HCT116 (cell line): ENCODE measurements around the gene GSTT4. TPM values are rescaled to one million over a fixed set of nuclear protein-coding genes. Genes with fewer than 3 reads are reported as not detected.

ENCODE experiments used
- ATAC-seq: fragments of 200-7000 bp; cut with Tn5 transposase; 2 replicates; pipeline ENCODE4 v1.9.1; 2020; ENCODE audit warnings: mild to moderate bottlenecking, moderate library complexity
- BruUV-seq: library from RNA; stranded (reverse); fragments of 400-500 nt; replicated peaks from 2 replicates; lab custom pipeline; 2021; lab: Mats Ljungman, UMichigan
- CTCF ChIA-PET: fragments of 300-600 bp; sonication (Branson Sonifier 250); formaldehyde crosslinking; loops from one replicate; lab custom pipeline; 2021; ENCODE audit warnings: antibody characterized with exemption; lab: Charles Lee
- POLR2A ChIA-PET: fragments of 300-600, 350-600 bp; sonication (Branson Sonifier 250); formaldehyde crosslinking; loops from one replicate; lab custom pipeline; 2021; ENCODE audit warnings: antibody characterized with exemption; lab: Charles Lee
- RAD21 ChIA-PET, 2 experiments: fragments of 300-600 bp; sonication (Branson Sonifier 250); formaldehyde crosslinking; loops; one replicate each; lab custom pipeline; 2023; ENCODE audit warnings: low total read pairs in 2 of 2; ENCODE audit not compliant: uncharacterized antibody in 2 of 2, unreplicated experiment in 2 of 2, low non-redundant PET in 1 of 2; lab: Charles Lee
- DNase-seq: peaks from one replicate; pipeline ENCODE4 v3.0.0-alpha.2; 2010; ENCODE audit warnings: low read depth, low spot score
- H2AFZ ChIP-seq: fragments of 200-600 bp; shearing (Covaris generic), sonication (generic); 2 replicates; pipeline ENCODE4 v1.6.1; 2017; ENCODE audit warnings: low read depth, mixed run types, mixed read lengths, antibody characterized with exemption, low read length; ENCODE audit not compliant: poor library complexity, severe bottlenecking
- H3K27ac ChIP-seq: 2 replicates; pipeline ENCODE4 v1.5.1; 2012; ENCODE audit warnings: low read depth, low read length
- H3K27me3 ChIP-seq: fragments of 200-600 bp; sonication (generic); 2 replicates; pipeline ENCODE4 v1.6.1; 2016; ENCODE audit warnings: mixed run types, low read length, mixed read lengths; ENCODE audit not compliant: insufficient read depth
- H3K36me3 ChIP-seq, 2 experiments: fragments of 200-500 bp in 1 of 2; fragments of 200-600 bp in 1 of 2; sonication (Bioruptor generic) in 1 of 2; sonication (generic) in 1 of 2; 2 replicates each; pipeline versions ENCODE4 v1.5.1 to v1.6.1; 2014 to 2016; ENCODE audit warnings: low read length in 2 of 2, inconsistent platforms in 1 of 2, mixed read lengths in 1 of 2, mixed run types in 1 of 2; ENCODE audit not compliant: insufficient read depth in 2 of 2, control insufficient read depth in 1 of 2
- H3K4me1 ChIP-seq, 2 experiments: fragments of 200-600 bp in 1 of 2; sonication (generic) in 1 of 2; 2 replicates each; pipeline versions ENCODE4 v1.5.1 to v1.6.1; 2012 to 2017; ENCODE audit warnings: low read length in 2 of 2, inconsistent platforms in 1 of 2, mild to moderate bottlenecking in 1 of 2, mixed read lengths in 1 of 2, mixed run types in 1 of 2, moderate library complexity in 1 of 2; ENCODE audit not compliant: insufficient read depth in 2 of 2, control insufficient read depth in 1 of 2
- H3K4me2 ChIP-seq: fragments of 200-600 bp; sonication (generic); 2 replicates; pipeline ENCODE4 v1.6.1; 2017; ENCODE audit warnings: mixed run types, low read length, mixed read lengths
- H3K4me3 ChIP-seq, 2 experiments: fragments of 200-600 bp in 1 of 2; sonication (generic) in 1 of 2; replicated peaks in 1 of 2; 2 replicates each; pipeline ENCODE4 v1.5.1; 2011 to 2016; ENCODE audit warnings: low read length in 2 of 2, control low read depth in 1 of 2, low read depth in 1 of 2, mild to moderate bottlenecking in 1 of 2, mixed read lengths in 1 of 2, mixed run types in 1 of 2
- H3K79me2 ChIP-seq: fragments of 200-600 bp; sonication (generic); 2 replicates; pipeline ENCODE4 v1.6.1; 2017; ENCODE audit warnings: mild to moderate bottlenecking, mixed run types, low read length, moderate library complexity, mixed read lengths; ENCODE audit not compliant: insufficient read depth
- H3K9ac ChIP-seq: fragments of 200-600 bp; sonication (generic); 2 replicates; pipeline ENCODE4 v1.6.1; 2016; ENCODE audit warnings: low read length, mixed read lengths
- H3K9me2 ChIP-seq: fragments of 200-600 bp; sonication (generic), shearing (Covaris generic); 2 replicates; pipeline ENCODE4 v1.6.1; 2017; ENCODE audit warnings: mixed run types, mild to moderate bottlenecking, moderate library complexity; ENCODE audit not compliant: insufficient read depth
- H3K9me3 ChIP-seq, 2 experiments: fragments of 200-500 bp in 1 of 2; fragments of 200-600 bp in 1 of 2; sonication (Bioruptor generic) in 1 of 2; sonication (generic) in 1 of 2; 2 replicates each; pipeline ENCODE4 v1.6.1; 2014 to 2017; ENCODE audit warnings: low read length in 2 of 2, mixed read lengths in 2 of 2, inconsistent platforms in 1 of 2, low read depth in 1 of 2, mild to moderate bottlenecking in 1 of 2, mixed run types in 1 of 2, moderate library complexity in 1 of 2; ENCODE audit not compliant: control insufficient read depth in 1 of 2, insufficient read depth in 1 of 2
- H4K20me1 ChIP-seq: fragments of 200-600 bp; sonication (generic), shearing (Covaris generic); 2 replicates; pipeline ENCODE4 v1.6.1; 2017; ENCODE audit warnings: mixed run types, mild to moderate bottlenecking, moderate library complexity; ENCODE audit not compliant: insufficient read depth
- EGR1 ChIP-seq: IDR thresholded peaks from 2 replicates; pipeline ENCODE4 v1.6.1; 2012; ENCODE audit warnings: low read depth
- EZH2 ChIP-seq: fragments of 200-600 bp; sonication (generic); IDR thresholded peaks from 2 replicates; pipeline ENCODE4 v1.6.1; 2017; ENCODE audit warnings: antibody characterized with exemption, mixed run types
- EZH2phosphoT487 ChIP-seq: fragments of 200-600 bp; IDR thresholded peaks from 2 replicates; pipeline ENCODE4 v1.6.1; 2018; ENCODE audit warnings: antibody characterized with exemption, borderline replicate concordance
- POLR2A ChIP-seq: IDR thresholded peaks from 2 replicates; pipeline ENCODE4 v1.7.0; 2011; ENCODE audit warnings: borderline replicate concordance; ENCODE audit not compliant: insufficient read depth, insufficient read length; ENCODE audit errors: extremely low read depth
- POLR2AphosphoS5 ChIP-seq: IDR thresholded peaks from 2 replicates; pipeline ENCODE4 v1.6.1; 2011; ENCODE audit warnings: mild to moderate bottlenecking, low read depth, low read length, moderate library complexity
- RAD21 ChIP-seq: IDR thresholded peaks from 2 replicates; pipeline ENCODE4 v1.6.1; 2012; ENCODE audit warnings: low read depth, mild to moderate bottlenecking
- SIN3A ChIP-seq: IDR thresholded peaks from 2 replicates; pipeline ENCODE4 v1.6.1; 2012; ENCODE audit warnings: low read depth
- TCF7L2 ChIP-seq: IDR thresholded peaks from 2 replicates; pipeline ENCODE4 v1.7.0; 2011; ENCODE audit warnings: borderline replicate concordance, inconsistent platforms; ENCODE audit not compliant: insufficient read depth, insufficient read length; ENCODE audit errors: extremely low read depth
- intact Hi-C: fragments of 100-400 bp; cut with micrococcal nuclease; formaldehyde crosslinking; loops from 2 replicates; pipeline ENCODE4 v1.10.0; 2022
- total RNA-seq: library from RNA; stranded (reverse); gene quantifications from one replicate; pipeline ENCODE4 v1.2.1, GENCODE V29; 2021; ENCODE audit not compliant: unreplicated experiment

Gene GSTT4
- total RNA-seq, 1 experiment from 2014 or later = not detected

GRCh38 chr22:23970816-23971486 lies 34.3 kb downstream of the GSTT4 start:
- POLR2A ChIA-PET = no interaction called here
- H3K27me3 ChIP-seq = no peaks in the 10 kb centered on the region
- 0 out of 4 replicates have a peak overlapping the region, but pooled peaks of 1 of the 2 experiments have one; percentile 5 for H3K4me3 ChIP-seq
- peaks cover 14 to 17% of the 10 kb centered on the region in 2 experiments; a peak in 3 of 4 replicates for H3K36me3 ChIP-seq
- intact Hi-C loops = no loop called here
- H3K27ac ChIP-seq = peak overlapping the region; percentile 15
- peaks cover 32% of the 10 kb centered on the region for H3K79me2 ChIP-seq
- peak overlapping the region; percentile 19; the same call in 1 of the 2 replicates for H3K9ac ChIP-seq
- peak overlapping the region; percentile 7; the same call in 1 of the 2 replicates for H3K4me2 ChIP-seq
- RAD21 ChIA-PET = no interaction called here
- H3K9me2 ChIP-seq = no peaks in the 10 kb centered on the region
- no peak for ATAC-seq
- no peaks in the 10 kb centered on the region for H3K9me3 ChIP-seq
- TF ChIP-seq TCF7L2 (no peak), EGR1 (no peak), SIN3A (no peak), POLR2AphosphoS5 (0 out of 2 replicates have a peak, but pooled peaks have one; percentile 12)
- CTCF ChIA-PET = interaction anchor here (1.0 kb wide), 1 partner anchor 77 kb away, joined by 4 read pairs; the partner anchor contains the start of gene MIF
- H3K4me1 ChIP-seq = peaks cover 0 to 3% of the 10 kb centered on the region in 2 experiments; a peak in 1 of 4 replicates
- no peaks in the 10 kb centered on the region for H4K20me1 ChIP-seq
- H2AFZ ChIP-seq = no peak overlapping the region
- no peak for DNase-seq
- BruUV-seq = no TSS peak

GRCh38 chr22:23970201-23970641 lies 35.0 kb downstream of the GSTT4 start:
- intact Hi-C loops = no loop called here
- Histone ChIP-seq H4K20me1 (no peaks in the 10 kb centered on the region), H3K36me3 (peaks cover 14 to 17% of the 10 kb centered on the region in 2 experiments; a peak in 3 of 4 replicates), H3K4me2 (no peak overlapping the region), H3K4me1 (peaks cover 0 to 3% of the 10 kb centered on the region in 2 experiments; a peak in 1 of 4 replicates), H3K9me2 (no peaks in the 10 kb centered on the region), H3K9me3 (no peaks in the 10 kb centered on the region), H3K27ac (no peak overlapping the region; the same call in 1 of the 2 replicates), H3K27me3 (no peaks in the 10 kb centered on the region), H2AFZ (no peak overlapping the region), H3K9ac (no peak overlapping the region), H3K79me2 (peaks cover 32% of the 10 kb centered on the region), H3K4me3 (no peak overlapping the region)
- TF ChIP-seq EZH2 (no peak), RAD21 (no peak), POLR2A (peak; percentile 7), EZH2phosphoT487 (no peak)
- no peak for DNase-seq
- RAD21 ChIA-PET = no interaction called here
- POLR2A ChIA-PET = no interaction called here
- ATAC-seq = no peak
- CTCF ChIA-PET = no interaction called here
- BruUV-seq = no TSS peak
